Fibroblast of lung (primary cell): Measurements from ENCODE around the gene SECISBP2L. TPM values are rescaled to one million over a fixed set of nuclear protein-coding genes. Genes with fewer than 3 reads are reported as not detected.

Experiments used
- DNase-seq, 2 donors: peaks; one replicate each; pipeline versions ENCODE4 v3.0.0 to v3.0.0-alpha.2; 2010; ENCODE audit warnings: low read depth in 2 of 2
- H2AFZ ChIP-seq: 2 replicates; pipeline ENCODE4 v1.5.1; 2012; ENCODE audit warnings: low read length, control low read depth, inconsistent platforms
- H3K27ac ChIP-seq: 2 replicates; pipeline ENCODE4 v1.5.1; 2011; ENCODE audit warnings: low read length, control low read depth; ENCODE audit not compliant: insufficient read depth
- H3K27me3 ChIP-seq: 2 replicates; pipeline ENCODE4 v1.5.1; 2011; ENCODE audit warnings: mild to moderate bottlenecking, low read length; ENCODE audit not compliant: control insufficient read depth, insufficient read depth
- H3K36me3 ChIP-seq: 2 replicates; pipeline ENCODE4 v1.5.1; 2011; ENCODE audit warnings: low read length; ENCODE audit not compliant: control insufficient read depth, insufficient read depth
- H3K4me1 ChIP-seq: 2 replicates; pipeline ENCODE4 v1.5.1; 2011; ENCODE audit warnings: low read length; ENCODE audit not compliant: control insufficient read depth, insufficient read depth; ENCODE audit errors: extremely low read depth
- H3K4me2 ChIP-seq: 2 replicates; pipeline ENCODE4 v1.5.1; 2011; ENCODE audit warnings: low read length, control low read depth; ENCODE audit not compliant: insufficient read depth; ENCODE audit errors: extremely low read depth
- H3K4me3 ChIP-seq, 4 experiments: fragments of 200-600 bp in 1 of 4; sonication (generic) in 1 of 4; replicated peaks in 1 of 4; 2 replicates each; pipeline ENCODE4 v1.5.1; 2011 to 2016; ENCODE audit warnings: low read length in 4 of 4, low read depth in 3 of 4, mild to moderate bottlenecking in 3 of 4, control low read depth in 2 of 4, inconsistent platforms in 1 of 4, mixed read lengths in 1 of 4; ENCODE audit not compliant: insufficient read depth in 1 of 4; ENCODE audit errors: control extremely low read depth in 1 of 4
- H3K79me2 ChIP-seq: 2 replicates; pipeline ENCODE4 v1.5.1; 2012; ENCODE audit warnings: mild to moderate bottlenecking, low read length, inconsistent platforms; ENCODE audit not compliant: control insufficient read depth, insufficient read depth
- H3K9ac ChIP-seq: 2 replicates; pipeline ENCODE4 v1.5.1; 2011; ENCODE audit warnings: mild to moderate bottlenecking, low read length, control low read depth; ENCODE audit not compliant: insufficient read depth
- H3K9me3 ChIP-seq: 2 replicates; pipeline ENCODE4 v1.5.1; 2012; ENCODE audit warnings: low read depth, low read length; ENCODE audit not compliant: control insufficient read depth, insufficient read depth
- H4K20me1 ChIP-seq: 2 replicates; pipeline ENCODE4 v1.5.1; 2011; ENCODE audit warnings: low read length; ENCODE audit not compliant: control insufficient read depth, insufficient read depth; ENCODE audit errors: extremely low read depth
- EZH2 ChIP-seq: IDR thresholded peaks from 2 replicates; pipeline ENCODE4 v1.5.1; 2012; ENCODE audit warnings: low read length, control low read depth, mild to moderate bottlenecking; ENCODE audit errors: missing control alignments
- polyA plus RNA-seq, 2 donors: library from polyadenylated mRNA; depleted of rRNA in 1 of 2; stranded (reverse) in 1 of 2; unstranded in 1 of 2; fragments of >200 nt; gene quantifications; 2 replicates each; pipeline ENCODE4 v1.2.1, GENCODE V29; 2011 to 2012; ENCODE audit warnings: missing spikeins in 1 of 2
- total RNA-seq: library from RNA; depleted of rRNA; stranded (reverse); fragments of >200 nt; gene quantifications from 2 replicates; pipeline ENCODE4 v1.2.1, GENCODE V29; 2014
- TF ChIP-seq, protein P1 (sequence below), 2 donors: IDR thresholded peaks in 1 of 2; conservative IDR thresholded peaks in 1 of 2; 1 replicate in 1 of 2; 2 replicates in 1 of 2; pipeline ENCODE4 v1.5.1; 2011 to 2012; ENCODE audit warnings: low read length in 2 of 2, control low read depth in 1 of 2, inconsistent platforms in 1 of 2, low read depth in 1 of 2, mild to moderate bottlenecking in 1 of 2

Gene SECISBP2L
- total and polyA plus RNA-seq, 2 donors (not counting 1 experiment from before 2014, with no cell fraction given): 25.7 to 44.3 TPM

DNA sequence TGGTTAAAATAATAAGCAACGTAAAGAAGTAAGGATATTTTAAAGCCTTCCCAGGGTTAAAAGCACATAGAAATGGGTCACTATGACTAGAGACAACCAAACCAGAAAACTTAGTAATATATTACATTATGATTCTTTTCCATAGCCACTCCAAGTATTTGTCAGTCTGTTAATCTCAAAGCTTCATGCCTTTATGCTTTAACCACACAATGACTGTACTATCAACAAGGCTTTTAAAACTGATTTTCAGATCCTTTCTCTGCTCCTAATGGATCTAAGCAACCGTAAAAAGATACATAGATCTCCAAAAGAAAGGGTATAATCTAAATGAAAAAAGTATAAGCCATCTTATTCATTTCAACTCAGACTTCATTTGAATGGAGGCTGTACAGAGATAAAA, 14.4 kb downstream of the SECISBP2L start:
- Histone ChIP-seq H3K79me2 (peaks cover 3% of the 10 kb centered on the region), H3K4me2 (no peak overlapping the region), H3K9me3 (no peaks in the 10 kb centered on the region), H3K27ac (no peak overlapping the region), H3K27me3 (no peaks in the 10 kb centered on the region), H4K20me1 (no peaks in the 10 kb centered on the region), H3K4me3 (no peak overlapping the region), H3K4me1 (peaks cover 3% of the 10 kb centered on the region), H3K36me3 (no peaks in the 10 kb centered on the region), H3K9ac (no peak overlapping the region), H2AFZ (no peak overlapping the region)
- TF ChIP-seq, protein P1, sequence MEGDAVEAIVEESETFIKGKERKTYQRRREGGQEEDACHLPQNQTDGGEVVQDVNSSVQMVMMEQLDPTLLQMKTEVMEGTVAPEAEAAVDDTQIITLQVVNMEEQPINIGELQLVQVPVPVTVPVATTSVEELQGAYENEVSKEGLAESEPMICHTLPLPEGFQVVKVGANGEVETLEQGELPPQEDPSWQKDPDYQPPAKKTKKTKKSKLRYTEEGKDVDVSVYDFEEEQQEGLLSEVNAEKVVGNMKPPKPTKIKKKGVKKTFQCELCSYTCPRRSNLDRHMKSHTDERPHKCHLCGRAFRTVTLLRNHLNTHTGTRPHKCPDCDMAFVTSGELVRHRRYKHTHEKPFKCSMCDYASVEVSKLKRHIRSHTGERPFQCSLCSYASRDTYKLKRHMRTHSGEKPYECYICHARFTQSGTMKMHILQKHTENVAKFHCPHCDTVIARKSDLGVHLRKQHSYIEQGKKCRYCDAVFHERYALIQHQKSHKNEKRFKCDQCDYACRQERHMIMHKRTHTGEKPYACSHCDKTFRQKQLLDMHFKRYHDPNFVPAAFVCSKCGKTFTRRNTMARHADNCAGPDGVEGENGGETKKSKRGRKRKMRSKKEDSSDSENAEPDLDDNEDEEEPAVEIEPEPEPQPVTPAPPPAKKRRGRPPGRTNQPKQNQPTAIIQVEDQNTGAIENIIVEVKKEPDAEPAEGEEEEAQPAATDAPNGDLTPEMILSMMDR (conservative IDR thresholded peaks at IDR 0.05 in 1 of 2, IDR thresholded peaks at IDR 0.05 in 1 of 2; ENCODE audit: low read depth in 1 of 2, low read length in 2 of 2): no peak
- no peak for TF ChIP-seq EZH2
- peak in 1 of 2 donors; percentile 48 for DNase-seq

DNA sequence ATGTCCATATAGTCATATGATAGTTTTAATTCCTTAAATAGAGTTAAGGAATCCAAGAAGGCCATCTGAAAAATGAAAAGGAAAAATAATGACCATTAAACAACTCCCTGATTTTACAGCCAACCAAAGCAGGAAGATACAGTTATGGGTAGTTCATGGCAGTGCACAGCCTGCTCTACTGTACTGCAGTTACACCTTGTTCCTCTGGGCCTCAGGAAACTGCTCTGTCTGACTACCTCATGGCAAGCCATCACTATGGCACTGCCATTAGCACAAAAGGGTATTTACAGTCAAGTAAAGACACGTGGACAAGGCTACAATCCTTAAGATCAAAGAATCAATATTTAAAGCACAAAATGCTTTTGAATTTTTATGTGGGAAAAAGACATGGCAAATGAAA, 19.5 kb downstream of the SECISBP2L start:
- no peak overlapping the region for H3K27ac ChIP-seq
- no peaks in the 10 kb centered on the region for H3K4me1 ChIP-seq
- H3K36me3 ChIP-seq: no peaks in the 10 kb centered on the region
- no peaks in the 10 kb centered on the region for H4K20me1 ChIP-seq
- H3K9ac ChIP-seq: no peak overlapping the region
- no peaks in the 10 kb centered on the region for H3K79me2 ChIP-seq
- no peak for DNase-seq
- H3K9me3 ChIP-seq: no peaks in the 10 kb centered on the region
- H3K27me3 ChIP-seq: no peaks in the 10 kb centered on the region
- no peak overlapping the region for H3K4me2 ChIP-seq
- no peak overlapping the region for H2AFZ ChIP-seq
- TF ChIP-seq EZH2: no peak
- TF ChIP-seq, protein P1 (conservative IDR thresholded peaks at IDR 0.05 in 1 of 2, IDR thresholded peaks at IDR 0.05 in 1 of 2; ENCODE audit: low read depth in 1 of 2, low read length in 2 of 2): no peak
- no peak overlapping the region for H3K4me3 ChIP-seq

DNA sequence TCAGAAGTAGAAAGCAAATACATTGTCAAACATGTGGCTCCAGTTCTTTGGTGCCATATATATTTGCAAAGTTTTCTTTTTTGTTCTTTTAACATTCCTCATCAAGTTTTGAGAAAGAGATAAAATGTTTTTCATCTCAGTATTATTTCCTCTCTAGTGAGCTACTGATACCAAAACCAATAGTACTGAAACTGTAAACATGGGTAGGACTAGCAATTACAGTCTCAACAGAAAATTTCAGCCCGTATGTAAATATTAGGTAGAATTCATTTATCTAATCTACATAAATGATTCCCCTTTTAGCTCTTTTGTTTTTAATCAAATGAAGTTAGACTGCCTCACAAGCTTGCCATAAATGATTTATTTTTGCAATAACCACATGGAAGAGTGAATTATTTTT, 21.4 kb downstream of the SECISBP2L start:
- Histone ChIP-seq H3K79me2 (no peaks in the 10 kb centered on the region), H3K9me3 (no peaks in the 10 kb centered on the region), H3K4me3 (no peak overlapping the region), H3K9ac (no peak overlapping the region), H3K27me3 (no peaks in the 10 kb centered on the region), H4K20me1 (no peaks in the 10 kb centered on the region), H2AFZ (no peak overlapping the region), H3K27ac (no peak overlapping the region), H3K4me2 (no peak overlapping the region), H3K36me3 (no peaks in the 10 kb centered on the region), H3K4me1 (no peaks in the 10 kb centered on the region)
- TF ChIP-seq EZH2: no peak
- no peak for DNase-seq
